ENCODE measurements around the gene LETM1.

DNA sequence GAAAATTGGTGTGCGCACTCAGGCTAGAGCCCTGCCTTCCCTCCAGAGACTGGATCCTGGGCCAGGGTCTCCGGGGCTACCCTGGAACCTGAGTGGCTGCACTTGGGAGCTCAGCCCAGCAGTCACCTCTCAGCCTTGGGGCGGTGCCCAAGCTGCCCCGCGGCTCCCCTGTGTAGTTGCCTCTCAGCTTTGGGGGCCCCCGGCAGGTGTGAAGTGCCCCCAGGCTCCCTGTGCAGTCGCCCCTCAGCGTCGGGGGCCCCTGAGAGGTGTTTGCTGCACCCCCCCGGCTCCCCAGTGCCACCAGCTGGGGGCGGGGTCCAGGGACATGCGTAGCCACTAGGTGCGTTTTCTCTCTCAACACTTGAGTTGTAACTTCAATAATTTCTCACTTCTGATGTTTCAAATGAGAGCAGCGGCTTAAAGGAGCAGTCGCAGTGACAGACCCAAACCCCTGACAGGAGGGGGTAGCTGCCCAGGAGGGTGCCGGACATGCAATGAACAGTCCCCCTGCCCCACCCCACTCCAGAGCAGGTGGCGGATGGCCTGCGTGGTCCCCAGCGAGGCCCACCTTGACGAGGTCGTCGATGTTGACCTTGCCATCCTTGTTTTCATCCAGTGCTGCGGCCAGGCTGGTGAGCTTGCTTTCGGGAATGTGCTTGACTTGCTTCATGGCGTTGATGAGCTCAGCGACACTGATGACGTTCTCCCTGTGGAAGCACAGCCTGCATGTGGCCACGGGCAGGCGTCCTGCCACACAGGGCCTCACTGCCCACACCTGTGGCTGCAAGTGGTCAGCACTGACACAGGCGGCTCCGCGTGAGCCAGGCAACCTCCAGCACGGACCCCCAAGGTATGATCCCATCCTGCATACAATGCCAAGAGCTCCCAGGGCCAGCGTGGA lies 40.6 kb downstream of the LETM1 start:
- TF ChIP-seq, protein P1, sequence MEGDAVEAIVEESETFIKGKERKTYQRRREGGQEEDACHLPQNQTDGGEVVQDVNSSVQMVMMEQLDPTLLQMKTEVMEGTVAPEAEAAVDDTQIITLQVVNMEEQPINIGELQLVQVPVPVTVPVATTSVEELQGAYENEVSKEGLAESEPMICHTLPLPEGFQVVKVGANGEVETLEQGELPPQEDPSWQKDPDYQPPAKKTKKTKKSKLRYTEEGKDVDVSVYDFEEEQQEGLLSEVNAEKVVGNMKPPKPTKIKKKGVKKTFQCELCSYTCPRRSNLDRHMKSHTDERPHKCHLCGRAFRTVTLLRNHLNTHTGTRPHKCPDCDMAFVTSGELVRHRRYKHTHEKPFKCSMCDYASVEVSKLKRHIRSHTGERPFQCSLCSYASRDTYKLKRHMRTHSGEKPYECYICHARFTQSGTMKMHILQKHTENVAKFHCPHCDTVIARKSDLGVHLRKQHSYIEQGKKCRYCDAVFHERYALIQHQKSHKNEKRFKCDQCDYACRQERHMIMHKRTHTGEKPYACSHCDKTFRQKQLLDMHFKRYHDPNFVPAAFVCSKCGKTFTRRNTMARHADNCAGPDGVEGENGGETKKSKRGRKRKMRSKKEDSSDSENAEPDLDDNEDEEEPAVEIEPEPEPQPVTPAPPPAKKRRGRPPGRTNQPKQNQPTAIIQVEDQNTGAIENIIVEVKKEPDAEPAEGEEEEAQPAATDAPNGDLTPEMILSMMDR (IDR thresholded peaks at IDR 0.05; ENCODE audit: insufficient read depth, low read depth, low read length) = no peak
- no peak for TF ChIP-seq EZH2 (IDR thresholded peaks at IDR 0.05; ENCODE audit: insufficient read depth, low read length)

Data from astrocyte (in vitro differentiated cells and primary cell).